LNCaP clone FGC (cell line): ENCODE data around the gene SAFB2.

ENCODE experiments used
- DNase-seq: peaks from one replicate; pipeline ENCODE4 v3.0.0-alpha.2; 2011; ENCODE audit warnings: low read depth
- H3K4me3 ChIP-seq: 2 replicates; pipeline ENCODE4 v1.5.1; 2011; ENCODE audit warnings: mild to moderate bottlenecking, low read depth, low read length, control low read depth
- CTCF ChIP-seq: IDR thresholded peaks from 2 replicates; pipeline ENCODE4 v1.5.1; 2012; ENCODE audit warnings: mild to moderate bottlenecking; ENCODE audit not compliant: control insufficient read depth, insufficient read depth; ENCODE audit errors: extremely low read depth

The SAFB2 gene

DNA sequence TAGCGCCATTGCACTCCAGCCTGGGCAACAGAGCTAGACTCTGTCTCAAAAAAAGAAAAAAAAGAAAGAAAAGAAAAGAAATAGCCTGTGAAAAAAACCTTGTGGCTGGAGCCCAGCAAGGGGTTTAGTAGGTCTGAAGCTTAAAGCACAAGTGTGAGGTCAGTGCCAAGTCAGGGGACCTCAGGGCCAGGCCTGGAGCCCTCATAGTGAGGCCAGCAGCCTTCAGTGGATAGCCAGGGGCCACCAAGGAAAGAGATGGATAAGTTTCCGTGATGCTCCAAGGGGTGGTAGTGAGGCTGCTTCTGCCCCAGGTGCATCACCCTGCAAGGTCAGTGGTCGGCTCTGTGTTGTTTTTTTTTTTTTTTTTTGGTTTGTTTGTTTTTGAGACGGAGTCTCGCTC lies 67.7 kb downstream of the SAFB2 start:
- no peak for TF ChIP-seq CTCF
- no peak overlapping the region for H3K4me3 ChIP-seq
- DNase-seq: no peak

GRCh38 chr19:5553892-5554291 lies 68.7 kb downstream of the SAFB2 start:
- no peak for TF ChIP-seq CTCF
- DNase-seq: no peak
- no peak overlapping the region for H3K4me3 ChIP-seq

DNA sequence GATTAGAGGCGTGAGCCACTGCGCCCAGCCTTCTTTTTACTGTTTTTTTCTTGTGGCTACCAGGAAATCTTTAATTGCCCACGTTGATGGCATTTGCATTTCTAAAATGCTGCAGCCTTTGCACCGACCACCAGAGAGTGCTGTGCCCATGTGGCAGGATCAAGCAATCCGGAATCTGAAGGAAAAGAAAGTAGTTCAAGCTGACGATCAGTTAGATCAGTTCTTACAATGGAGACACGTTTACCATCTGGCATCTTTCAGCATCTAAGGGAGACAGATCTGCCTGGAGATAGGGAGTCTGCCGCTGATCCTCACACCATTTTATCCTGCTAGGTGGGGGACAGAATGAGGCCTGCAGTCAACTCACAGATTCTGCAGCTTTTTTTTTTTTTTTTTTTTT lies 74.7 kb downstream of the SAFB2 start:
- peak; percentile 51 for TF ChIP-seq CTCF
- no peak overlapping the region for H3K4me3 ChIP-seq
- DNase-seq: no peak

DNA sequence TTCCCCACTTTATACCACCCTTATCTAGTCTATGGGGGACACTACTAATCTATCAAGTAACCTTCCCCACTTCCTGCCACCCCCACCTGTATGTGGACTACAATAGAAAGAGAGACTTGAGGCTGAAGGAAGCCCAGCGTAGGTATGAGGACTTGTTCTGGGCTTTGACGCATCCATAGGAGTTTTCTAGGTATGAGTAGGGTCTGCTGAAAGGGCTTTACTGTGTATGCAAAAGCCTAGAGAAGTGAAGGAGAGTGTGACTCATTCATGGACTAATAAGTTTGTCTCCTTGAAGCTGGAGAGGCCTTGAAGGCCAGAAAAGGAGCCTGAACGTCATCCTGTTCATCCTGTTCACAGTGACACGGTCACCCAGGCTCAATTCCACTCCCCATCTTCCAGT lies 76.6 kb downstream of the SAFB2 start:
- no peak for TF ChIP-seq CTCF
- DNase-seq: no peak

GRCh38 chr19:5545051-5545450 lies 77.5 kb downstream of the SAFB2 start:
- H3K4me3 ChIP-seq: no peak overlapping the region
- DNase-seq: no peak
- no peak for TF ChIP-seq CTCF

More for the DNA sequence above, 76.6 kb downstream of the SAFB2 start:
- no peak overlapping the region for H3K4me3 ChIP-seq

GRCh38 chr19:5542665-5543064 lies 79.9 kb downstream of the SAFB2 start:
- no peak for DNase-seq
- no peak overlapping the region for H3K4me3 ChIP-seq
- TF ChIP-seq CTCF: no peak

- TF ChIP-seq CTCF: no peak
- H3K4me3 ChIP-seq: no peak overlapping the region
- DNase-seq: no peak
These were observed 81.1 kb downstream of the SAFB2 start for GRCh38 chr19:5541456-5541855.
